Measurements from ENCODE around the gene NIPSNAP3A. TPM values are rescaled to one million over a fixed set of nuclear protein-coding genes. Genes with fewer than 3 reads are reported as not detected.

NIPSNAP3A gene
- total and polyA plus RNA-seq, 2 of the 8 experiments (the other 6 are each of a cell fraction or from before 2014, with no cell fraction given), result 9.3 to 9.4 TPM

DNA sequence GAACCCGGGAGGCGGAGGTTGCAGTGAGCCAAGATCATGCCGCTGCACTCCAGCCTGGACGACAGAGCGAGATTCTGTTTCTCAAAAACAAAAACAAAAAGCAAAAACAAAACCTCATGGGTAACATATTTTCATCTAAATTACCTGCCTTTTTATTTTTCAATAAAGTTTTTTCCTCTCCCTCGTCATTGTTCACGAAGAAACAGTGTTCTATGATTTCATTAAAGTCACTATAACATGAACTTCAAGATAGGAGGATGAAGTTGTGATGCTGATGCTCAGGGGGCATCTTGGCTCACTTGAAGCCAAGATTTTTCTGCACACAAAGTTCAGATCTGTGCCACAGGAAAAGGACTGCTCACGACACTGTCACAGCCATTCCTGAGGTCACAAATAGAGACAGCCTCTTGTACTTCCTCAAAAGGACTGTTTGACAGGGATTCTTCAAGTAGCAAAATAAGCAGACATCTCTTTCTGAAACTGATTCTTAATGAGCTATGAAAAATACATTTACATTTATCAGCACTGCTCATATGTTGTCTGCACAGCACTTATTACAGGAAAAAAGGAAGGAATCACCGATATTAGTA is 32.6 kb downstream of the NIPSNAP3A start:
- Histone ChIP-seq H4K91ac (replicated peaks; ENCODE audit: insufficient read length, low read length) (no peak overlapping the region), H3K14ac (ENCODE audit: insufficient read length) (no peak overlapping the region), H3K27ac (ENCODE audit: low read depth, low read length) (no peak overlapping the region), H3K4me2 (ENCODE audit: insufficient read depth in 1 of 2, low read depth in 2 of 2, low read length in 2 of 2) (no peak overlapping the region), H2AFZ (ENCODE audit: low read length) (no peak overlapping the region), H2AK5ac (ENCODE audit: low read depth, low read length) (no peak overlapping the region), H3K4ac (replicated peaks; ENCODE audit: insufficient read length, low read depth, low read length) (no peak overlapping the region), H3K56ac (replicated peaks; ENCODE audit: insufficient read length, low read depth, low read length) (no peak overlapping the region), H2BK120ac (replicated peaks; ENCODE audit: low read depth, low read length) (no peak overlapping the region), H4K20me1 (replicated peaks in 1 of 2; ENCODE audit: control insufficient read depth in 1 of 2, insufficient read depth in 2 of 2, low read length in 2 of 2) (no peaks in the 10 kb centered on the region), H3K9me3 (ENCODE audit: insufficient read depth in 2 of 2, low read depth in 1 of 2, low read length in 1 of 2) (no peaks in the 10 kb centered on the region), H3K18ac (ENCODE audit: extremely low read depth, low read length) (no peak overlapping the region), H3K4me1 (replicated peaks in 1 of 4; ENCODE audit: control insufficient read depth in 3 of 4, insufficient read depth in 4 of 4, low read length in 3 of 4) (no peaks in the 10 kb centered on the region), H2BK15ac (ENCODE audit: low read length) (no peak overlapping the region), H3K36me3 (ENCODE audit: control insufficient read depth in 2 of 4, insufficient read depth in 4 of 4, low read length in 3 of 4) (peaks cover under 1 to 8% (median 5%) of the 10 kb centered on the region in 4 experiments; a peak in 4 of 8 replicates), H2BK20ac (ENCODE audit: low read length) (no peak overlapping the region), H3K9ac (replicated peaks in 1 of 4; ENCODE audit: extremely low read depth in 1 of 4, low read depth in 3 of 4, low read length in 3 of 4) (no peak overlapping the region), H3K23ac (ENCODE audit: insufficient read length) (no peak overlapping the region), H3K23me2 (ENCODE audit: low read depth, low read length) (no peaks in the 10 kb centered on the region), H2BK5ac (ENCODE audit: low read depth, low read length) (no peak overlapping the region), H3K27me3 (replicated peaks in 1 of 4; ENCODE audit: control insufficient read depth in 3 of 4, extremely low read depth in 1 of 4, insufficient read depth in 3 of 4, low read length in 3 of 4) (no peaks in the 10 kb centered on the region), H2BK12ac (ENCODE audit: low read depth, low read length) (no peak overlapping the region), H4K8ac (ENCODE audit: extremely low read depth, insufficient read depth, low read length) (no peak overlapping the region), H4K5ac (ENCODE audit: insufficient read length, low read depth, low read length) (no peak overlapping the region), H3K79me2 (ENCODE audit: control insufficient read depth in 1 of 2, insufficient read depth in 2 of 2, low read length in 2 of 2) (no peaks in the 10 kb centered on the region), H3K79me1 (ENCODE audit: low read depth, low read length) (no peaks in the 10 kb centered on the region), H3K4me3 (ENCODE audit: extremely low read depth in 1 of 4, insufficient read depth in 2 of 4, low read depth in 3 of 4, low read length in 4 of 4) (no peak overlapping the region)
- FAIRE-seq (no peak), DNase-seq (ENCODE audit: low read depth in 1 of 2, low spot score in 2 of 2) (no peak)
- POLR2A ChIA-PET (ENCODE audit: partially characterized antibody), result interaction anchor here (0.6 to 0.9 kb wide), 2 partner anchors 12 to 931 kb away, joined by 3 read pairs; no protein-coding TSS in a partner anchor
- CTCF ChIA-PET (ENCODE audit: partially characterized antibody), result interaction anchor here (0.6 to 1.3 kb wide), 4 partner anchors 15 to 708 kb away, joined by 3 to 4 read pairs (median 3); no protein-coding TSS in a partner anchor
- WGBS, 2 experiments (ENCODE audit: extremely low coverage in 1 of 2, insufficient coverage in 1 of 2, insufficient read length in 1 of 2, insufficient replicate concordance in 2 of 2, low coverage in 1 of 2, low lambda C conversion rate in 2 of 2, missing lambda C conversion rate in 1 of 2), result 88% methylated on average over 9 of the region's 9 CpGs; no CpG with 5 or more reads in 1 of the 2 experiments
- TF ChIP-seq SP4 (IDR thresholded peaks at IDR 0.05; ENCODE audit: low read length) (no peak), SP2 (IDR thresholded peaks at IDR 0.05; ENCODE audit: low read length) (no peak), FOSL1 (IDR thresholded peaks at IDR 0.05; ENCODE audit: insufficient read depth, low read depth, low read length) (no peak), CREB1 (IDR thresholded peaks at IDR 0.05) (no peak), CBX8 (IDR thresholded peaks at IDR 0.05; ENCODE audit: borderline replicate concordance, low read depth, low read length) (no peak), TAF1 (IDR thresholded peaks at IDR 0.05; ENCODE audit: low read depth, low read length) (no peak), ASH2L (IDR thresholded peaks at IDR 0.05; ENCODE audit: low read length) (no peak), JUN (IDR thresholded peaks at IDR 0.05; ENCODE audit: low read depth, low read length) (no peak), RXRA (IDR thresholded peaks at IDR 0.05; ENCODE audit: insufficient read depth, low read depth, low read length) (no peak)
- TF ChIP-seq, protein P1, sequence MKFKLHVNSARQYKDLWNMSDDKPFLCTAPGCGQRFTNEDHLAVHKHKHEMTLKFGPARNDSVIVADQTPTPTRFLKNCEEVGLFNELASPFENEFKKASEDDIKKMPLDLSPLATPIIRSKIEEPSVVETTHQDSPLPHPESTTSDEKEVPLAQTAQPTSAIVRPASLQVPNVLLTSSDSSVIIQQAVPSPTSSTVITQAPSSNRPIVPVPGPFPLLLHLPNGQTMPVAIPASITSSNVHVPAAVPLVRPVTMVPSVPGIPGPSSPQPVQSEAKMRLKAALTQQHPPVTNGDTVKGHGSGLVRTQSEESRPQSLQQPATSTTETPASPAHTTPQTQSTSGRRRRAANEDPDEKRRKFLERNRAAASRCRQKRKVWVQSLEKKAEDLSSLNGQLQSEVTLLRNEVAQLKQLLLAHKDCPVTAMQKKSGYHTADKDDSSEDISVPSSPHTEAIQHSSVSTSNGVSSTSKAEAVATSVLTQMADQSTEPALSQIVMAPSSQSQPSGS (IDR thresholded peaks at IDR 0.05; ENCODE audit: low read length), result no peak
